NCI-H69 (cell line): Measurements from ENCODE around the gene LDHAL6B.

Source experiments
- DNase-seq: peaks from one replicate; lab custom pipeline; 2025; lab: John Stamatoyannopoulos, UW

LDHAL6B gene

DNA sequence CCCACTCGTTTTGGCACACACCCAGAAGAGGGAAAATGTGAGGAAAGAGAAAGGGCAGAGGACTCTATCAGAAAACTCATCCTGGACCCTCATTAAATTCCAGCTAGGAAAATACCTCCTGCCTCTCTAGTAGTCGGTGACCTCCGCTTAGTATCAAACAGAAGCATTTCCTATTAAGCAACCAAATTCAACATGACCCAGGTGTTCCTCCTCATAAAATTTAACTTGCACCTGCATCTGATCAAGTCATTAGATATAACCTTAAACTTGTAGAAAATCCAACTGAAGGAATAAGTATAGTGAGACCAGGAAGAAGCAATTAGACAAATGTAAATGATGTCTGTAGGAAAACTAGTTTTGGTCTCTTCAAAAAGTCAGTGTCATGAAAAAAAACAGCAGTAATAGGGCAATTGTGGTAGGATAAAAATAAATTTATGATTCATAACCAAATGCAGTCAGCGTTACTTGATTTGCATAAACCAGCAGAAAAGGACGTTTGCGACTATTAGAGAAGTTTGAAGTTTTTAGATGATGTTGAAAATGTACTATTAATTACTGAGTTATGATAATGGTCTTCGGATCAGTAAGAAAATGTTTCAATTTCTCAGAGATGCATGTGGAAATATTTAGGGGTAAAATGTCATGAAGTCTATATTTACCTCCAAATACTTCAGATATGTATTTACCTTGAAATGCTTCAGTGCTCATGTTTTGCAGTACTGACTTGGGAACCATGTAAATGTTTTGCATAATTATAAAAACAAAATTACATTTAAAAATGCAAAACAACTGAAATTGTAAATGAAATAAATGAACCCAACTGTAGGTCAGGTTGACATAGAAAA lies 44.6 kb downstream of the LDHAL6B start:
- DNase-seq = no peak

DNA sequence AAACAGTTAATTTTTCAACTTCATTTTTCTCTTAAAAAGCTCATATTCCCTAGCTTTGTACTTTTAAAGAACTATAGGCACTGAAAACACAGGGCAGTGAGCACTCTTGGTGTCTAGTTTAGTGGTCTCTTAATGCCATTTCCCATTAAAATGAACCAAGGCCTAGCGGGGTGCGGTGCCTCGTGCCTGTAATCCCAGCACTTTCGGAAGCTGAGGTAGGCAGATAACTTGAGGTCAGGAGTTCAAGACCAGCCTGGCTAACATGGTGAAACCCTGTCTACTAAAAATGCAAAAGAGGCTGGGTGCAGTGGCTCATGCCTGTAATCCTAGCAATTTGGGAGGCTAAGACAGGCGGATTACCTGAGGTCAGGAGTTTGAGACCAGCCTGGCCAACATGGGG lies 45.5 kb downstream of the LDHAL6B start:
- no peak for DNase-seq

DNA sequence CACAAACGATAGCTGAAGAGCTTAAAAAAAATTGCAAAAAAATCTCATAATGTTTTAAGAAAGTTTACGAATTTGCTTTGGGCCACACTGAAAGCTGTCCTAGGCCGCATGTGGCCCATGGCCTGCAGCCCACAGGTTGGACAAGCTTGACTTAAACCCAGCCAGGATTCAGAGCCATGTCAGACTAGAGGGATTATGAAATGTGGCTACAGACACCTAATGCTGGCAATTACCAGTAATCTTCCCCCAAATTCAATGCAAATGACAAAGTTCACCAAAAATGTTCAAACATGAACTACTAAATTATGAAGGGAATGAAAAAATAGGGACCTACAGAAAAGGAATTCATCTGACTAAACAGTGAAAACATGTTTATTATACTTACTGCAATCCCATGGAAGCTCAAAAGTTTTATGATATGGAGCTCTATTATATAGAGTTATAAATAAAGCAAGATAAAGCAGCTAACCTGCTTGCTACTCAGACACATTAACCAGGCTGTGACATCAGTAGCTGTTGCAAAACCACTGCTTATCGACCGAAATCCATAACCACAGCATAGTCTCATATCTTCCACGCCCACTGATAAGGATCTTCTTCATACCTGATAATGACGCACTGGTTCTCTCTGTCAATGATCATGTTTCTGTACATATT lies 49.2 kb downstream of the LDHAL6B start:
- no peak for DNase-seq

DNA sequence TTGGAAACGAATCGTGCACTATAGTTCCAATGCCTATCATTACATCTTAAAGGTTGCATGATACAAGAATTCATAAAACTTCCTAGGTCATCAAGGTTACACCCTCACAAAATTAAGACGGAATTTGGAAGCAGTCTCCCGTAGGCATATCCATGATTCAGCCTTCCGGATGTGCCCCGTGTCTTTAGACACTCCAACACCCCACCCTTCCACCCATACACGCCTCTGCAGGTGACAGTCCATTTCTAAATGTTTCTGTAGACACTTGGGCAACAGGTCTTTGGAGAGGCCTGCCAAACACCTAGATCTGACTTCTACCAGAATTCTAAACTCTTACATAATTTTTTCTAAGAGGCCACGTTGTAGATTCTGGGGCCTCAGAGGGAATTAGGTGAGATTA lies 49.8 kb downstream of the LDHAL6B start:
- DNase-seq = no peak

DNA sequence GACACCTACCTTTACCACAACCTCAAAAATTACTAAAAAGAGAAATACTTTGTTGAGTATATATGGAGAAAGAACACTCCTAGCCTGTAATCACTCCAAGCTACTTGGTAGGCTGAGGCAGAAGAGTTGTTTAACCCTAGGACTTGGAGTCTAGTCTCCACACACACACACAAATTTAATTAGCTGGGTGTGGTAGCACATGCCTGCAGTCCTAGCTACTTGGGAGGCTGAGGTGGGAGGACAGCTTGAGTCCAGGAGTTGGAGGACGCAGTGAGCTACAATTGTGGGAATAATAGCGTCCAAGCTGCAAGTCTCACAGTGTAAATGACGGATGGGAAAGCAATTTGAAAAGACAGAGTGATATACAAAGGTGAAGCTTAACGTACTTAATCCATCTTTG lies 50.5 kb downstream of the LDHAL6B start:
- DNase-seq = no peak
